ENCODE data around the gene SLIT1. TPM values are rescaled to one million over a fixed set of nuclear protein-coding genes. Genes with fewer than 3 reads are reported as not detected.
"Not testable (repeated sequence)": the region's sequence is repeated elsewhere in the genome, so short reads cannot be mapped to it uniquely, and the experiment has no call there.

Gene SLIT1
- total RNA-seq, 1 donor from 2014 or later = 3.1 TPM

DNA sequence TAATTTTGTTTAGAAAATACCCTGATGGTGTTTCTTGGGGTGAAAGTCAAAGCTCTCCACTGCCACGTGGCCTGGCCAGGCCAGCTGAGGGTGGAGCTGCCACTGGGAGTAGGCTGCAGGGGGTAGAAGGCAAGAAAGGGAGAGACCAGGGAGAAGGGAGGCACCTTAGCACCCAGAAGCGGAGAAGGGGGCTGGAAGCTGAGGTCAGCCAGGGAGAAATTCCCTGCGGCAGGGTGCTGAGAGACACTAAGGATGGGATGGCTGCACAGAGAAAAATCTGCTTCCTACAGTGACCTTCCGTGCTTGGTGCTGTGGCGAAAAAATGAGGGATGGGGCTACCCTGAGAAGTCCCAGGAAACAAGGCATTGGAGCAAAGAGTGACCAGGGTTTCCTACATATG lies 143.7 kb downstream of the SLIT1 start:
- intact Hi-C loops (cut with DNase I) = no loop called here
- DNase-seq (ENCODE audit: low spot score) (no peak), ATAC-seq (no peak)

- ATAC-seq (no peak), DNase-seq (ENCODE audit: low spot score) (no peak)
- intact Hi-C loops (cut with DNase I) = no loop called here
Observed at GRCh38 chr10:97040706-97041105, 145.1 kb downstream of the SLIT1 start.

- ATAC-seq = no peak
- intact Hi-C loops (cut with DNase I) = no loop called here
- DNase-seq (ENCODE audit: low spot score) = no peak
Observed at GRCh38 chr10:97040248-97040584, 145.5 kb downstream of the SLIT1 start.

- intact Hi-C loops (cut with DNase I) = no loop called here
- no peak for DNase-seq (ENCODE audit: low spot score)
Observed at GRCh38 chr10:97039538-97040247, 146.1 kb downstream of the SLIT1 start.

GRCh38 chr10:97038688-97039087 lies 147.1 kb downstream of the SLIT1 start:
- intact Hi-C loops (cut with DNase I) = no loop called here
- no peak for ATAC-seq
- no peak for DNase-seq (ENCODE audit: low spot score)

More at GRCh38 chr10:97039538-97040247, 146.1 kb downstream of the SLIT1 start:
- no peak for ATAC-seq

- DNase-seq (ENCODE audit: low spot score) (peak; percentile 90), ATAC-seq (peak; percentile 95)
- intact Hi-C loops (cut with DNase I) = no loop called here
Observed at GRCh38 chr10:97037365-97038361, 148.1 kb downstream of the SLIT1 start.

DNA sequence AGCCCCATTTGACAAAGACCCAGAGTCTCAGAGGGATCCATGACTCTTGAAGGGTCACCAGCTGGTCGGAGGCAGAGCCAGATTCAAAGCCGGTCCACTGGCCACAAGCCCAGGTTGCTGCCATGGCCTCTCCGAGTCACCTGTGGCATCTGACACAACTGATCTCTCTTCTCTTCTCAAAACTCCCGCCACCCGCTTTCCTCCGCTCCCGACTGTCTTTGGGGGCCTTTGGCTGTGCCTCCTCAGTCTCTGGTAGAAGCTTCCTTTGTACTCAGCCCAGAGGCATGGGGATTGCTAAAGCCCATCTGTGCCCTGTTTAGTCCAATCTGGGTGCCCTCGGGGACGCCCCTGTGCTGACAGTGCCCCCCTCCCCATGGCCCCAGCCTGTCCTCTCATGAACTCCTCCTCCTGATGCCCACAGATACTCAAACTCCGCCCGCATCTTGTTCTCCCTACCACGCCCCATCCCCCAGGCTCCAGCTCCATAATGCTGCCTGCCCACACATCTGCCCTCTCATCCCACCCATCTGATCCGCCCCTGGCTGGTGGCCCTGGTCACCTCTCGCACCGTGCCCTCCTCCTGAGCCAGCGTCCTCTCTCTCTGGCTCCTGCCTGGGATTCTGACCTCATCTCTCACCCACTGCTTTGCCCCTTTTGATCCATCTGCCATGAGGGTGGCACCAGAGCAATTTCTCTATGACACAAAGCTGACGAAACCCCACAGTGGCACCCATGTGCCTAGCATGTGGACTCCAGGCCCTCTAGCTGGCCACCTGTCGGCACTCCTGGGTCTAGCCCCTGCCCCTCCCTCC lies 150.6 kb downstream of the SLIT1 start:
- intact Hi-C loops (cut with DNase I) = no loop called here
- DNase-seq (ENCODE audit: low spot score) (no peak), ATAC-seq (no peak)

GRCh38 chr10:97034301-97034700 lies 151.5 kb downstream of the SLIT1 start:
- intact Hi-C loops (cut with DNase I) = no loop called here
- DNase-seq (ENCODE audit: low spot score) = no peak

GRCh38 chr10:97033841-97034240 lies 151.9 kb downstream of the SLIT1 start:
- ATAC-seq; DNase-seq (ENCODE audit: low spot score); intact Hi-C loops (cut with DNase I): not testable (repeated sequence)

More at GRCh38 chr10:97034301-97034700, 151.5 kb downstream of the SLIT1 start:
- ATAC-seq = no peak

- DNase-seq (ENCODE audit: low spot score) (peak; percentile 26), ATAC-seq (no peak)
- intact Hi-C loops (cut with DNase I) = no loop called here
Observed at GRCh38 chr10:97032624-97033023, 153.1 kb downstream of the SLIT1 start.

DNA sequence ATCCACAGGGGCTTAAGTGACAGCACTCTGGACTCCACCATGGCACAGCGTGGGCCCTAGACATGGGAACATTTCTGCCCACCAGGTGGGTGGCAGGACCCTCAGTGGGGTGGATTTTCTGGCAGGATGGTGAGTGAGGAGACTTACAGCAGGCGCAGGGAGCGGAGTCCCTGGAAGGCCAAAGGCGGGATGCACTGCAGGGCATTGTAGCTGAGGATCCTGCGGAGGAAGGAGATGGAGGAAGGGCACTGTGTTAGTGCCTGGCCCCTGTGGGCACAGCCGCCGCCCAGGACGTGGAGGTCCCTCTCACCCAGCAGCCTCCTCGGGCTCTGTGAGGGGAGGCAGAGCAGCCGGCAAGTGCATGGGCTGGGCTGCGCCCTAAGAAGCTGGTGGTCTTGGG lies 154.3 kb downstream of the SLIT1 start:
- ATAC-seq (no peak), DNase-seq (ENCODE audit: low spot score) (no peak)
- intact Hi-C loops (cut with DNase I) = no loop called here

GRCh38 chr10:97030894-97031293 lies 154.9 kb downstream of the SLIT1 start:
- DNase-seq (ENCODE audit: low spot score) (no peak), ATAC-seq (no peak)
- intact Hi-C loops (cut with DNase I) = no loop called here

GRCh38 chr10:97029271-97029670 lies 156.5 kb downstream of the SLIT1 start:
- DNase-seq (ENCODE audit: low spot score) (peak; percentile 12), ATAC-seq (no peak)
- intact Hi-C loops (cut with DNase I) = no loop called here

GRCh38 chr10:97028832-97029178 lies 157.0 kb downstream of the SLIT1 start:
- intact Hi-C loops (cut with DNase I) = no loop called here
- ATAC-seq = no peak
- DNase-seq (ENCODE audit: low spot score) = peak; percentile 4

DNA sequence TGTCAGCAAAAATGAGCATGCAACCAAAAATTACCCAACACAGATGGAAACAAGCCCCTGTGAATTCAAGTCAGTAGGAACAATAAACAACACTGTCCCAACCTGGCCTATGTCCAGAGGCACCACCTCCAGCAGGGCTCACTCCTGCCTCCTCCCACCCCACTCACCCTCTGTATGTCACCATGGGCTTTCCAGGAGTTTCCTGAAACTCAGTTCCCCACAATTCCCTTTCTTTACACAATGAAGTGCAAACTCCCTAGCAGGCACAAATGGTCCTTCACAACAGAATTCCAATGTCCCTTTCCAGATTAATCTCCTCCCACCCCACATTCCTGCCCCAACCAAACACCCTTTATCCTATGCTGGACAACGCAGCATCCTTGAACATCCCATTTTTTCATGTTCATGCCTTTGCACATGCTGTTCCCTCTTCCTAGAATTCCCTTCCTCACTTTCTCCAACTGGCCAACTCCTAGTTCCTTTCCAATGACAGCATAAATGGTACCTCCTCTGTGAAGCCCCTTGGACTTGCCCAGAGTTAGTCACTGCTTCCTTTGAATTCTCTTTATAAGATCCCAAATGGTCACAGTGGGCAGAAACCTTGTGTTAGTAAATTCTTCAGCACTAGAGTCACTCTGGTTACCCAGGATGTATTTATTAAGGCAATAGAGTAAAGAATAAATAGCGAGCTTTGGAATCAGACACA lies 157.5 kb downstream of the SLIT1 start:
- intact Hi-C loops (cut with DNase I) = no loop called here
- ATAC-seq (no peak), DNase-seq (ENCODE audit: low spot score) (no peak)

DNA sequence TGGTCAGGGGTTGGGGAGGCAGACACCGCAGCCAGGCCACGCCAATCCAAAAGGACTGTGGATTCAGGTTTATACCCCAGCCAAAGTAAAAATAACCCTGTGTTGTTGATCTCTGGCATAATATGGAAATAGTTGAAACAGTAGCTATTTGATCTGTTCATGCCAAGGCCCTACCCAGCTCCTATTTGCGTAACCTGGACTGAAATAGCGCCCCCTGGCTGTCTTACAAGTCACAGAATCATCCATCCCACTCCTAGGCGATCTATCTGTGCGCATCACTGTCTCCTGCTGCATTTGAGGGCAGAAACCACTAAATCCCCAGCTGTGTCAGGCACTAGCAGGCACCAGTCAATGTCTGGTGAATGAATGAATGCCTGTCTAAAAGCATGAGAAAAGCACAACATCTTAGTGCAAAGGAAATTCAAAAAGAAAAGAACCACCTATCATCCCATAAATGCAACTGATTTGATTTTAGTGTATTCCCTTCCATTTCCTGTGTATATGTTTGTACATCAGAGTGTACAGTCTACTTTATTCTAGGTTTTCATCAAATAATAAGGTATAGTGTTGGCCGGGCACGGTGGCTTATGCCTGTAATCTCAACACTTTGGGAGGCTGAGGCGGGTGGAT lies 160.0 kb downstream of the SLIT1 start:
- DNase-seq (ENCODE audit: low spot score) (peak; percentile 65), ATAC-seq (peak; percentile 58)
- intact Hi-C loops (cut with DNase I) = no loop called here

DNA sequence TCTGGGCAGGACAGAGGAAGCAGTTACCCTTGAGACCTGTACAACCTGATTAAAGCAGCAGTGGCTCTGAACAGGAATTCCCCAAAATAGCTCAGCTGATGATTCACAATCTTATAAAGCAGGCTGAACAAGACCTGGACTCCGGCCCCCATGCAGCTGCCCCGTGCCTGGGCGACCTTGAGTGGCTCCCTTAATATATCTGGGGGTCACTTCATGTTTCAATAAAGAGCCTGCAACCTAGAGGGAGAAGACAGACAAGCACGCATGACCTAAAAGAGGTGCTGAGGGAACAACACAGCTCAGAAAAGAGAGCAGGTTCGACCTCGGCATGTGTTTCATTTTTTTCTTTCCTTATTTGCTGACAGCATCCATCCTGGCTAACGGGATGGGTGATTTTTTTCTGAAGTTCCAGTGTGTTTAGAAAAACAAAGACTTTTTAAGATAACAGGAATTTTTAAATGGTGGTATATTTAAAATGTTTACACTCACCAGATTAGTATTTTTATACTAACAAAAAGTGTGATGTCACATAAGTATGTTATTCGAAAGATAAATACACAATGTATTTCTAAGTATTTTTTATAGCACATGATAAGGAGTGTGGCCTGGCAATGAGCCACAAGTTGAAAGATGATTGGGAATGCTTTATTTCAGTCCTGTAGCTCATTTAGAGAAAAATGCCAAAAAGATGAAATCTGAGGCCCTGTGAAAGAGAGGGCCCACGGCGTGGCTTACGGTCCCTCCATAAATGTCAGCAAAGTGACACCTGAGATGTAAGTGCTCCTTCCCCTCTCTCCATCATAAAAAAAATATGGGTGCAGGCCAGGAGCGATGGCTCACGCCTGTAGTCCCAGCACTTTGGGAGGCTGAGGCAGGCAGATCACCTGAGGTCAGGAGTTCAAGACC lies 161.3 kb downstream of the SLIT1 start:
- DNase-seq (ENCODE audit: low spot score) (peak; percentile 49), ATAC-seq (no peak)
- intact Hi-C loops (cut with DNase I) = loop anchor here (5.0 kb wide), 1 partner anchor 728 kb away; no protein-coding TSS in a partner anchor

Data from sciatic nerve (tissue), 2 donors.